GM21447 (cell line): Measurements from ENCODE around the gene PLLP.
"Not testable (repeated sequence)": the region's sequence is repeated elsewhere in the genome, so short reads cannot be mapped to it uniquely, and the experiment has no call there.

ENCODE experiments used
- ATAC-seq: cut with Tn5 transposase; IDR thresholded peaks from one replicate; pipeline ENCODE4 v1.9.1; 2021; ENCODE audit not compliant: unreplicated experiment

Gene PLLP

DNA sequence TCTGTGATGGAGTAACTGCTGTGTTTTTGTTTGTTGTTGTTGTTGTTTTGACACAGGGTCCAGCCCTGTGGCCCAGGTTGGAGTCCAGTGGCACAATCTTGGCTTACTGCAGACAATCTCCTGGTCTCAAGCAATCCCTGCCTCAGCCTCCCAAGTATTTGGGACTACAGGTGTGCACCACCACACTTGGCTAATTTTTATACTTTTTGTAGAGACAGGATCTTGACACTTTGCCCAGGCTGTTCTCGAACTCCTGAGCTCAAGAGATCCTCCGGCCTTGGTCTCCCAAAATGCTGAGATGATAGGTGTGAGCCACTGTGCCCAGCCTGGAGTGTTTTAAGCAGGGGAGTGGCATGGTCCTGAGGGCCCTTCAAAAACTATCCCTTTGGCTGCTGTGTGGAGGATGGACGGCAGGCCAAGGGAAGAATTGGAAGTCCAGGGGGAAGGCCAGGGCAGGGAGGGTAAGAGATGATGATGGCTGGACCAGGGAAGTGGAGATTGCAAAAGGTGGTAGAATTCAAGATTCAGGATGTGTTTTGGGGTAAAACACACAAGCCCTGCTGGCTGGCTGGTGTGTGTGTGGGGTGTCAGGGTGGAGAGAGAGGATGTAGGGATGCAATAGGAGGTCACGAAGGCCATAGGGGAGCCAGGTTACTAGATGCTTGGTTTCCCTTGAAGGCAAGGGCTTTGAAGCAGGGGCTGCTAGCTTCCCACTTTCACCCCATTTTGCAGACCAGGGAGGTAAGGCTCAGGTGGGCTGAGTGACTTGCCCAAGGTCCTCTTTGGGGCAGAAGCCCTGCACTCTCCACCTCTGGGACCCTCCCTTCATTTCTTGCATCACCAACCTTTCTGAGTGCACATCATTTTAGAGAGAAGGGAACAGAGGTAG is 18.8 kb upstream of the PLLP start:
- ATAC-seq = no peak

DNA sequence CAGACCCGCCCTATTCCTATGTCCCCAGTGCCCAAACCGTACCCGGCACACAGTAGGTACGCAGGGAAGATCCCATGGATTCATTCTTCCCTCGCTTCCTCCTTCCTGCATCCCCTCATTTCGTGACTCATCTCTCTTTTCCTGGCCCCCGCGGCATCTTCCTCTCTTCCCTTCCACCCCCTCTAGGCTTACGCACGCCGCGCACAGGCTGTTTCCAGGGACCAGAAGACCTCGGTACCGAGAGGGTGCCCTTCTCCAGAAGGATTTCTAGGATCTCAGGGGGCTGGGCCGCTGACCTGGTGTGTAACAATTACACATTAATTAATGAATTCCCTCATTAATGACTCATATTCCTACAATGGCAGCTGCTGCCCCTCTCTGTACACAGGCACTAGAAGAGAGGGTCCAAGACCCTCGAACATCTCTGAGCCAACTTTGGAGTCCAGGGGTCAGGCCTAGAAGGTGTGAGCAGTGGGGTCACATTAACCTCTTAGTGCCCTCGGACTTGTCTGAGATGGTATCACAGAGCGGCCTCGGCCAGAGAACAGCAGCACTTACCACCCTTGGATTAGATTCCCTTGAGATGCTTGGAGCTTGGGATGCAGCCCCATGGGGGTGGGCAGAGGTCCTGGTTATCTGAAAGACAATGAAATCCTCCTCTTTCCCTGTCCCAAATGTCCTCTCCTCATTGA is 16.8 kb upstream of the PLLP start:
- no peak for ATAC-seq

- ATAC-seq = peak; percentile 83
These were observed 16.1 kb upstream of the PLLP start for GRCh38 chr16:57300387-57301125.

DNA sequence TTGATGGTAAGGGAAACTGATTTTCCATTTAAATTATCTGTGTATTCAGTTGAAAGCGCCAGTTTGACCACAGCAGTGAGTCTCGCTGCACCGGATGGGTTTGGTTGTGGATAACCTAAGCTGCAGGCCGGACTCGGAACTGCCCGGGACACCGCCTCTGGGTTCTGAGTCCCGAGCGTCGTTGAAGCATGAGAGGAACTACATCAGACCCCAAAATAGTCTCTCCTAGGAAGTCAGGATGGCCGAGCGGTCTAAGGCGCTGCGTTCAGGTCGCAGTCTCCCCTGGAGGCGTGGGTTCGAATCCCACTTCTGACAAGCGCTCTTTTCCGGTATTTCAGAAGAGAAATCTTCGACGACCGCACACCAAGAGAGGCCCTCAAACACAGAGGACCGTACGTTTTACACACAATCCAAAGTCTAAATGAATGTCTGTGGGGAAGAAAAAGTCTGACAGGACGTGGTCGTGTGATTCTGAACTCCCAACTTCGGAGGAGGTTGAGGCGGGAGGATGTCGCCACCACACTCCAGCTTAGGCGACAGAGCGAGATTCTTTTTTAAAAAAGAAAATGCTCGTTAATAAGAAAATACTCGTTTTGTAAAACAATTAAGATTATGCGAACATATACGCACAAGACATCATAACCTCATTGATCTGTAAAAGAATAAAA is 15.4 kb upstream of the PLLP start:
- peak; percentile 50 for ATAC-seq

DNA sequence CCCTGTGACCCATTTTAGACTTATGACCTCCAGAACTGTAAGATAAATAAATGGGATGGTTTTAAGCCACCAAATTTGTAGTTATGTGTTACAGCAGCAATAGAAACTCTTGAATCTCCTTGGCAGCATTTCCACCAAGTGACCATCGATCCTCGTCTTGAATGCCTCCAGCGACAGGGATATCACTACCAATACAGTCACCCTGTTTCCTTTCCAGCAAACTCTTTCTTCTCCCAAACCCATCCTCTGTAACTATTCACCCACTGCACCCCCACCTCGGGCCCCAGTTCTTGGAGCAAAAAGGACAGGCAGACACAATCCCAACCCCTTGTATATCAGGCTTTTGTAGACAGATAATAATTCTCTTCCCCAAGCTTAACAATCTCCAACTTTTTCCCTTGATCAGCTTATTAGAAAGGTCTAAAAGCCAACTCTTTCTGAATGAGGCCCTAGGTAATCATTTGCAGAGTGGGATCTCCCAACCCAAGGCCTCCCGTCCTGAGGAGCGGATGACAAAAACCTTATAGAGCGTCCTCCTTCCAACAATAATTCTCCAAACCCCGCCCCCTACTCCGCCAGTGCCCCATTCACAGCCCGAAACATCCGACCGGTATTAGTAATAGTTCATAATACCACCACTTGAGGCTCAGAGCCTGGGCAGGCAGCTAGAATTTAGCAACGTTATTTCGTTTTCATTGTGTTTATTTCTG is 14.7 kb upstream of the PLLP start:
- ATAC-seq = peak; percentile 20

- no peak for ATAC-seq
These were observed 13.4 kb upstream of the PLLP start for GRCh38 chr16:57297856-57298255.

DNA sequence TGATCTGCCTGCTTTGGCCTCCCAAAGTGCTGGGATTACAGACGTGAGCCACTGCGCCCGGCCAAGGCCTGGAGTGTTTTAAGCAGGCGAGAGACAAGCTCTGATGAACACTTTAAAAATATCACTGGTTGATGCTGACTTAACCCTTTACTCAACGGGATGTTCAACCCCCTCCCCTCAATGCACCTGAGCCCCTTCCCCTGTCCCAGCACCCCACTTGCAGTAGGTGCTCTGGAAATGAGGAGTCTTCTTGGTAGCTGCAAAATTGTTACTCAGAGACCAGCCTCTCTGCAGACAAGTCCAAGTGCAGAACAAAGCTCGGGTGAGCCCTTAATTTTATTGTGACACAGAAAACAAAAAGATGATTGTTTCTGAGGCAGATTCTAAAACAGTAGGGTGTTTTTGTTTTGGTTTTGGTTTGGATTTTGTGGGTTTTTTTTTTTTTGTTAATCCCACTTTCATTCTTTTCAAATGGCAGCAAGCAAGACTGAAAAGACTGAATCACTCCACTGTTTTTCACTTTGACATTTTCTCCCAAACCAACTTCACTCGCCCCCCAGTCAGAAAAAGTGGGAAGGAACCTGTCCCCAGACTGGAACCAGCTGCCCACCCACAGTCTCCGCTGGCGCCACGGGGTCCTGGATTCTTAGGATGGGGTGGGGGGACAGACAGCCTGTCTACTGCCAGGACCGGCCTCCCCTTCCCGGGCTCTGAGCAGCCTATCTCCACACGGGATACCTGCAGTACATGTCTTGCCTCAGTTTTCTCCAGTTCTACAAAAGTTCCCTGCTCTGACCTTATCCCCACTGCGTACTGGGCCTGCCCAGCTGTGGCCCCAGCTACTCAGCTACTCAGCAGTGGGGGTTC is 5.2 kb upstream of the PLLP start:
- no peak for ATAC-seq

GRCh38 chr16:57285379-57285778 is 907 bp upstream of the PLLP start:
- ATAC-seq = no peak

DNA sequence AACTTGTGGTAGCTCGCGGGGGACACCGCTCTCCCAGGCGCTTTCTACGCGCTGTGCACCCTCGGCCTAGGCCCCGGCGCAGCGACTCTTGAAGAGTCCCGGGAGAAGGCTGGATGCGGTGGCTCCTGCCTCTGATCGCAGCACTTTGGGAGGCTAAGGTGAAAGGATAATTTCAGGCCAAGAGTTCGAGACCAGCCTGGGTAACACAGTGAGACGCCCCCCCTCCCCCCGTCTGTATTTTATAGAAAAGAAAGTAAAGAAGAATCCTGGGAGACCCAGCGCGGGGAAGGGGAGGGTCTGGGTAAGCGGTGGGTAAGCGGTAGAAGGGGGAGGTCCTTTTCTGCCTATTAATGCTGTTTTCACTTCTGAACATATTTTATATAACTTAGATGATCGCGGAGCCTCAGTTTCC is 486 bp upstream of the PLLP start:
- no peak for ATAC-seq

DNA sequence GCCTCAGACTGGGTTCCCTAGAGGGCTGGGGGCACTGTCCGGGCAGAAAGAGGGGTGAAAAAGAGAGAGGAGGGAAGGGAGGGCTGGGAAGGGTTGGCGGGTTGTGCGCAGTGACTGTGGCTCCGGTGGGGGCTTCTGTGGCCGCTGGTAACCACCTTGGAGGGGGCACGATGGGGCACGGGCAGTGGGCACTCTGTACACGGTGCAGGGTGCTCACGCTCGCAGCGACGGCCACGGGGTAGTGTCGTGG is 588 bp downstream of the PLLP start:
- no peak for ATAC-seq

DNA sequence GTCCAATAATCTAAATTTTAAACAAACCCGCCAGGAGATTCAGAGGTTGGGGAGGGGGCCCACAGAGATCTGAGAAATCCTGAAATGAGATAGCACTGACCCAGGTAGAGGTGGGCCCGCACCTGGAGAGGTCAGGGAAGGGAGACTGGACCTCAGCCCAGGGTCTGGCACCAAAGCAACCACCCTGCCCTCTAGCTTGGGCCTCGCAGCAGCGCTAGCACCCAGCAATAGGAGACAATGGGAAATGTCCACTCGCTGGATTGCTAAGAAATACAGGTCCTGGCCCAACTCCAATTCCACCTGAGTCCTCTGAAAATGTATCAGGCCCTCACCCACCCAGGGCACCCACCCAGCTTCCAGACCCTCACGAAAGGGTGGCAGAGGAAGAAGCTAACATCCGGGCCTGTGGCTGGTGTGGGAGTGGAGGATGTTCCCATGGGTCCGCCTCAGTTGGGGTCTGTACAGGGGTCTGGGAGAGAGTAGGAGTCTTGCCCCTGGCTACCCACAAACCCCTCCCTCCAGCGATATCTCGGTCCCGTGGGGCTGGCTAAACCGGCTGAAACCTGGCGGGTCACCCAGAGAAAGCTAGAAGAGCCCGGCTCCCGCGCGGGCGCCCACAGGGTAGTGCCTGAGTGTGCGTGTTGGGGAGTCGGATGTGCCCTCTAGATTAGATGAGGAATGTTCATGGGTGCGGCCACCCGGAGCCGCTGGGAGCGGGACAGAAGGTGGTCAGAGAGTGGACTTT is 1.1 kb downstream of the PLLP start:
- ATAC-seq = no peak

- ATAC-seq = no peak
These were observed 1.8 kb downstream of the PLLP start for GRCh38 chr16:57282510-57283213.

- no peak for ATAC-seq
These were observed 2.7 kb downstream of the PLLP start for GRCh38 chr16:57281791-57282190.

GRCh38 chr16:57279780-57280638 is 4.5 kb downstream of the PLLP start:
- ATAC-seq = no peak

- ATAC-seq = no peak
These were observed 6.0 kb downstream of the PLLP start for GRCh38 chr16:57278494-57278893.

DNA sequence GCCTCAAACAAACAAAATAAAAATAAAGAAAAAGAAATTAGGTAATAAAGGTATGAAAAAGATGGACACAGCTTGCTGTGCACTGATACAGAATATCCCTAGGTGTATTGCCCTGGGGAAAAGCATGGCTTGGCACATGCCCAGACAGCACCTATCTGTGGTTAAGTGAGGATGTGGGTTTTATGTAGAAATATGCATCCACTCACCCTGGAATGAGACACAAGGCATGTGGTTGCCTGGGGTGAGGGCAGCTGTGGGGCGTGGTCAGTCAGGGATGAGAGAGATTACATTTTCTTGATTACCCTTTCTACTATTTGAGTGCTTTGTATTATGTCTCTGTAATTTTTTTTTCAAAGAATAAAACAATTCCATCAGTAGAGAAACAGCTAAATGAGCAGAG is 6.9 kb downstream of the PLLP start:
- ATAC-seq = no peak

- ATAC-seq = no peak
These were observed 7.9 kb downstream of the PLLP start for GRCh38 chr16:57276596-57276995.

- ATAC-seq = not testable (repeated sequence)
These were observed 8.5 kb downstream of the PLLP start for GRCh38 chr16:57275946-57276345.
